Endodermal cell (in vitro differentiated cells): ENCODE data around the gene HAUS8. TPM values are rescaled to one million over a fixed set of nuclear protein-coding genes. Genes with fewer than 3 reads are reported as not detected.

Experiments used
- DNase-seq: peaks from one replicate; pipeline ENCODE4 v3.0.0-alpha.2; 2017
- H3K27ac ChIP-seq: 2 replicates; pipeline ENCODE4 v1.5.1; 2013; ENCODE audit warnings: mild to moderate bottlenecking, low read depth, low read length, moderate library complexity
- H3K27me3 ChIP-seq: 2 replicates; pipeline ENCODE4 v1.6.1; 2013; ENCODE audit warnings: mild to moderate bottlenecking, low read length, moderate library complexity; ENCODE audit not compliant: insufficient read depth, control insufficient read depth, poor library complexity, severe bottlenecking
- H3K36me3 ChIP-seq: 2 replicates; pipeline ENCODE4 v1.7.0; 2013; ENCODE audit warnings: mild to moderate bottlenecking, low read length, moderate library complexity; ENCODE audit not compliant: control insufficient read depth, insufficient read depth
- H3K4me1 ChIP-seq: one replicate; pipeline ENCODE4 v1.7.0; 2013; ENCODE audit warnings: low read length; ENCODE audit not compliant: control insufficient read depth, insufficient read depth
- H3K4me3 ChIP-seq: 2 replicates; pipeline ENCODE4 v1.5.1; 2013; ENCODE audit warnings: mild to moderate bottlenecking, low read length, moderate library complexity
- H3K9ac ChIP-seq: 2 replicates; pipeline ENCODE4 v1.6.1; 2013; ENCODE audit warnings: mild to moderate bottlenecking, low read length, moderate library complexity; ENCODE audit not compliant: poor library complexity, severe bottlenecking; ENCODE audit errors: extremely low read depth
- H3K9me3 ChIP-seq: 2 replicates; pipeline ENCODE4 v1.6.1; 2013; ENCODE audit warnings: mild to moderate bottlenecking, low read length, moderate library complexity; ENCODE audit not compliant: control insufficient read depth
- H3K27ac Mint-ChIP-seq: 2 replicates; pipeline ENCODE4 v1.8.0; 2020; ENCODE audit warnings: mixed read lengths
- H3K27me3 Mint-ChIP-seq: 2 replicates; pipeline ENCODE4 v1.8.0; 2021; ENCODE audit warnings: mild to moderate bottlenecking, mixed read lengths; ENCODE audit not compliant: insufficient read depth
- H3K36me3 Mint-ChIP-seq: 2 replicates; pipeline ENCODE4 v1.8.0; 2020; ENCODE audit warnings: low read depth, mixed read lengths
- H3K4me1 Mint-ChIP-seq: 2 replicates; pipeline ENCODE4 v1.8.0; 2020; ENCODE audit warnings: mixed read lengths
- H3K4me3 Mint-ChIP-seq: 2 replicates; pipeline ENCODE4 v1.8.0; 2020; ENCODE audit warnings: mild to moderate bottlenecking, moderate library complexity, mixed read lengths
- H3K9me3 Mint-ChIP-seq: 2 replicates; pipeline ENCODE4 v1.8.0; 2020; ENCODE audit warnings: mild to moderate bottlenecking, mixed read lengths
- CTCF ChIP-seq: fragments of 200-600 bp; sonication (generic); conservative IDR thresholded peaks from 2 replicates; pipeline ENCODE4 v1.5.0; 2021; ENCODE audit warnings: antibody characterized with exemption, mild to moderate bottlenecking
- WGBS, 2 experiments: methylation state at CpG; one replicate each; pipeline versions ENCODE4 v1.1.5 to v1.1.7; 2013; ENCODE audit warnings: missing lambda C conversion rate in 2 of 2, mixed read lengths in 1 of 2; ENCODE audit not compliant: insufficient coverage in 1 of 2, insufficient read length in 1 of 2; 5-methylcytosine and 5-hydroxymethylcytosine counted together
- total RNA-seq, 2 donors: library from RNA; stranded (reverse); fragmentation: NEBNext Ultra II Directional in 1 of 2; extraction: Animal tissue kit (Norgen Biotek cat#: 25700) in 1 of 2; gene quantifications; 2 replicates in 1 of 2; 3 replicates in 1 of 2; pipeline ENCODE4 v1.2.1, GENCODE V29; 2021

The HAUS8 gene
- total RNA-seq, 2 donors from 2014 or later, result 19.4 to 19.9 TPM

- DNase-seq, result no peak
- no peak overlapping the region for H3K27ac Mint-ChIP-seq
Observed at GRCh38 chr19:17112271-17112670, 37.0 kb upstream of the HAUS8 start.

GRCh38 chr19:17111766-17112165, 36.5 kb upstream of the HAUS8 start:
- Mint-ChIP-seq H3K36me3 (peaks cover 35% of the 10 kb centered on the region), H3K4me3 (no peak overlapping the region), H3K27ac (no peak overlapping the region), H3K4me1 (peaks cover 21% of the 10 kb centered on the region), H3K27me3 (no peaks in the 10 kb centered on the region), H3K9me3 (no peaks in the 10 kb centered on the region)
- Histone ChIP-seq H3K9me3 (no peaks in the 10 kb centered on the region), H3K36me3 (peaks cover 6% of the 10 kb centered on the region), H3K27ac (no peak overlapping the region), H3K9ac (no peak overlapping the region), H3K27me3 (no peaks in the 10 kb centered on the region), H3K4me3 (no peak overlapping the region), H3K4me1 (no peaks in the 10 kb centered on the region)
- DNase-seq, result no peak
- TF ChIP-seq CTCF, result no peak
- 94 to 100% methylated on average over 2 to 3 of the region's 3 CpGs for WGBS, 2 experiments

More at GRCh38 chr19:17112271-17112670, 37.0 kb upstream of the HAUS8 start:
- no peak overlapping the region for H3K4me3 Mint-ChIP-seq
- H3K36me3 Mint-ChIP-seq, result peaks cover 35% of the 10 kb centered on the region
- H3K9me3 ChIP-seq, result no peaks in the 10 kb centered on the region
- no peaks in the 10 kb centered on the region for H3K27me3 Mint-ChIP-seq
- no peak for TF ChIP-seq CTCF
- 91 to 92% methylated on average over 6 to 17 of the region's 17 CpGs for WGBS, 2 experiments
- no peaks in the 10 kb centered on the region for H3K4me1 ChIP-seq
- no peak overlapping the region for H3K9ac ChIP-seq
- H3K4me1 Mint-ChIP-seq, result peaks cover 21% of the 10 kb centered on the region
- no peak overlapping the region for H3K27ac ChIP-seq
- H3K4me3 ChIP-seq, result no peak overlapping the region
- no peaks in the 10 kb centered on the region for H3K9me3 Mint-ChIP-seq
- no peaks in the 10 kb centered on the region for H3K27me3 ChIP-seq
- peaks cover 6% of the 10 kb centered on the region for H3K36me3 ChIP-seq

GRCh38 chr19:17110599-17110966, 35.3 kb upstream of the HAUS8 start:
- 93 to 100% methylated on average over 3 to 10 of the region's 10 CpGs for WGBS, 2 experiments
- no peak for DNase-seq
- Histone ChIP-seq H3K4me1 (no peaks in the 10 kb centered on the region), H3K9me3 (no peaks in the 10 kb centered on the region), H3K4me3 (no peak overlapping the region), H3K36me3 (peaks cover 12% of the 10 kb centered on the region), H3K27me3 (no peaks in the 10 kb centered on the region), H3K9ac (no peak overlapping the region), H3K27ac (no peak overlapping the region)
- TF ChIP-seq CTCF, result no peak
- no peak overlapping the region for H3K4me3 Mint-ChIP-seq
- H3K9me3 Mint-ChIP-seq, result no peaks in the 10 kb centered on the region
- peaks cover 38% of the 10 kb centered on the region for H3K36me3 Mint-ChIP-seq
- peaks cover 21% of the 10 kb centered on the region for H3K4me1 Mint-ChIP-seq
- H3K27me3 Mint-ChIP-seq, result no peaks in the 10 kb centered on the region
- no peak overlapping the region for H3K27ac Mint-ChIP-seq
